Panc1 (cell line): ENCODE results near the gene ZNF469.

Experiments used
- CTCF ChIP-seq: fragments of 450-650 bp; IDR thresholded peaks from 2 replicates; pipeline ENCODE4 v1.5.1; 2017; ENCODE audit warnings: mild to moderate bottlenecking
- POLR2AphosphoS5 ChIP-seq: IDR thresholded peaks from 2 replicates; pipeline ENCODE4 v1.6.1; 2012; ENCODE audit warnings: mild to moderate bottlenecking, low read depth, low read length, moderate library complexity
- SIN3A ChIP-seq: IDR thresholded peaks from 2 replicates; pipeline ENCODE4 v1.6.1; 2012; ENCODE audit warnings: low read depth, mild to moderate bottlenecking, low read length, moderate library complexity, borderline replicate concordance; ENCODE audit not compliant: insufficient read depth
- TCF7L2 ChIP-seq: IDR thresholded peaks from 2 replicates; pipeline ENCODE4 v1.6.1; 2011; ENCODE audit warnings: mild to moderate bottlenecking, low read depth, low read length, inconsistent platforms
- TF ChIP-seq, protein P1 (sequence below), 2 experiments: IDR thresholded peaks; 2 replicates each; pipeline ENCODE4 v1.6.1; 2011 to 2012; ENCODE audit warnings: low read depth in 2 of 2, control low read depth in 1 of 2, low read length in 1 of 2, mild to moderate bottlenecking in 1 of 2, moderate library complexity in 1 of 2; ENCODE audit not compliant: insufficient read depth in 1 of 2

DNA sequence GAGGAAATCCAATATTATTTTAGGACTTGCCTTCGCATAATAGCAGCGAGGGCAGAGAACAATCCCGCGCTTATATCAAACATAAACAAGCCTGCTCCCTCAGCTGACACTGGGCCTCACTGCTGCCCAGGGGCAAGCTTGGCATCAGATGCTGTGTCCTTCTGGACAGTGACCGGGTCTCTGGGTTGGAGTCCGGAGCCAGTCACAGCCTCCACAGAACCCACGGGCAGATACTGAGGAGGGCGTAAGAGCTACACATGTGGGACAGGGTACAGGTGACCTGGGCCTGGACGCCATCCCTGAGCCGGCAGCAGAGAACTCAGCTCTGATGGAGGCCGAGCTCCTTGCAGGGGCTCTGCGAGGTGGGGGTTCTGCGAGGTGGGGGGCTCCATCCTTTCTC is 14.7 kb upstream of the ZNF469 start:
- TF ChIP-seq CTCF (no peak), POLR2AphosphoS5 (no peak), TCF7L2 (no peak), SIN3A (no peak)
- TF ChIP-seq, protein P1, sequence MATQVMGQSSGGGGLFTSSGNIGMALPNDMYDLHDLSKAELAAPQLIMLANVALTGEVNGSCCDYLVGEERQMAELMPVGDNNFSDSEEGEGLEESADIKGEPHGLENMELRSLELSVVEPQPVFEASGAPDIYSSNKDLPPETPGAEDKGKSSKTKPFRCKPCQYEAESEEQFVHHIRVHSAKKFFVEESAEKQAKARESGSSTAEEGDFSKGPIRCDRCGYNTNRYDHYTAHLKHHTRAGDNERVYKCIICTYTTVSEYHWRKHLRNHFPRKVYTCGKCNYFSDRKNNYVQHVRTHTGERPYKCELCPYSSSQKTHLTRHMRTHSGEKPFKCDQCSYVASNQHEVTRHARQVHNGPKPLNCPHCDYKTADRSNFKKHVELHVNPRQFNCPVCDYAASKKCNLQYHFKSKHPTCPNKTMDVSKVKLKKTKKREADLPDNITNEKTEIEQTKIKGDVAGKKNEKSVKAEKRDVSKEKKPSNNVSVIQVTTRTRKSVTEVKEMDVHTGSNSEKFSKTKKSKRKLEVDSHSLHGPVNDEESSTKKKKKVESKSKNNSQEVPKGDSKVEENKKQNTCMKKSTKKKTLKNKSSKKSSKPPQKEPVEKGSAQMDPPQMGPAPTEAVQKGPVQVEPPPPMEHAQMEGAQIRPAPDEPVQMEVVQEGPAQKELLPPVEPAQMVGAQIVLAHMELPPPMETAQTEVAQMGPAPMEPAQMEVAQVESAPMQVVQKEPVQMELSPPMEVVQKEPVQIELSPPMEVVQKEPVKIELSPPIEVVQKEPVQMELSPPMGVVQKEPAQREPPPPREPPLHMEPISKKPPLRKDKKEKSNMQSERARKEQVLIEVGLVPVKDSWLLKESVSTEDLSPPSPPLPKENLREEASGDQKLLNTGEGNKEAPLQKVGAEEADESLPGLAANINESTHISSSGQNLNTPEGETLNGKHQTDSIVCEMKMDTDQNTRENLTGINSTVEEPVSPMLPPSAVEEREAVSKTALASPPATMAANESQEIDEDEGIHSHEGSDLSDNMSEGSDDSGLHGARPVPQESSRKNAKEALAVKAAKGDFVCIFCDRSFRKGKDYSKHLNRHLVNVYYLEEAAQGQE (IDR thresholded peaks at IDR 0.05; ENCODE audit: insufficient read depth in 1 of 2, low read depth in 2 of 2, low read length in 1 of 2), result no peak
